Trophoblast cell (in vitro differentiated cells and primary cell): Measurements from ENCODE around the gene HUS1.
"Not testable (repeated sequence)": the region's sequence is repeated elsewhere in the genome, so short reads cannot be mapped to it uniquely, and the experiment has no call there.

Experiments
- DNase-seq, 2 donors: peaks; one replicate each; pipeline ENCODE4 v3.0.0-alpha.2; 2016
- H2AFZ ChIP-seq: 2 replicates; pipeline ENCODE4 v1.6.1; 2013; ENCODE audit warnings: low read length, moderate library complexity, mild to moderate bottlenecking; ENCODE audit not compliant: insufficient read depth, poor library complexity
- H2AK5ac ChIP-seq: 2 replicates; pipeline ENCODE4 v1.6.1; 2013; ENCODE audit warnings: mild to moderate bottlenecking, low read length
- H2BK120ac ChIP-seq: 2 replicates; pipeline ENCODE4 v1.6.1; 2013; ENCODE audit warnings: low read length, mild to moderate bottlenecking, moderate library complexity; ENCODE audit not compliant: insufficient read depth, poor library complexity
- H2BK12ac ChIP-seq: 2 replicates; pipeline ENCODE4 v1.6.1; 2013; ENCODE audit warnings: mild to moderate bottlenecking, low read length, moderate library complexity
- H2BK5ac ChIP-seq: 2 replicates; pipeline ENCODE4 v1.6.1; 2013; ENCODE audit warnings: low read length, low read depth, moderate library complexity, mild to moderate bottlenecking; ENCODE audit not compliant: poor library complexity
- H3K14ac ChIP-seq: 2 replicates; pipeline ENCODE4 v1.6.1; 2013; ENCODE audit warnings: mild to moderate bottlenecking, low read length
- H3K18ac ChIP-seq: 2 replicates; pipeline ENCODE4 v1.6.1; 2013; ENCODE audit warnings: mild to moderate bottlenecking, low read length
- H3K23ac ChIP-seq: 2 replicates; pipeline ENCODE4 v1.6.1; 2013; ENCODE audit warnings: low read length
- H3K27ac ChIP-seq: 2 replicates; pipeline ENCODE4 v1.5.1; 2013; ENCODE audit warnings: low read depth, mild to moderate bottlenecking, inconsistent platforms, low read length, moderate library complexity
- H3K27me3 ChIP-seq: 2 replicates; pipeline ENCODE4 v1.6.1; 2013; ENCODE audit warnings: inconsistent platforms, mild to moderate bottlenecking, low read length, moderate library complexity; ENCODE audit not compliant: insufficient read depth
- H3K36me3 ChIP-seq, 2 experiments: 1 replicate in 1 of 2; 2 replicates in 1 of 2; pipeline ENCODE4 v1.6.1; 2013; ENCODE audit warnings: low read length in 2 of 2, mild to moderate bottlenecking in 2 of 2, moderate library complexity in 1 of 2; ENCODE audit not compliant: insufficient read depth in 2 of 2, control insufficient read depth in 1 of 2
- H3K4ac ChIP-seq: 2 replicates; pipeline ENCODE4 v1.6.1; 2013; ENCODE audit warnings: low read depth, mild to moderate bottlenecking, low read length, moderate library complexity
- H3K4me1 ChIP-seq, 2 experiments: 1 replicate in 1 of 2; 2 replicates in 1 of 2; pipeline ENCODE4 v1.6.1; 2013; ENCODE audit warnings: low read length in 2 of 2, mild to moderate bottlenecking in 2 of 2, moderate library complexity in 1 of 2; ENCODE audit not compliant: insufficient read depth in 2 of 2, control insufficient read depth in 1 of 2
- H3K4me2 ChIP-seq: 2 replicates; pipeline ENCODE4 v1.6.1; 2013; ENCODE audit warnings: inconsistent platforms, mild to moderate bottlenecking, low read length, moderate library complexity
- H3K4me3 ChIP-seq: 2 replicates; pipeline ENCODE4 v1.5.1; 2013; ENCODE audit warnings: mild to moderate bottlenecking, low read depth, low read length, inconsistent platforms
- H3K79me1 ChIP-seq: one replicate; pipeline ENCODE4 v1.6.1; 2013; ENCODE audit warnings: low read length
- H3K79me2 ChIP-seq: 2 replicates; pipeline ENCODE4 v1.6.1; 2013; ENCODE audit warnings: low read length, mild to moderate bottlenecking; ENCODE audit not compliant: control insufficient read depth, insufficient read depth, poor library complexity
- H3K9ac ChIP-seq: 2 replicates; pipeline ENCODE4 v1.6.1; 2013; ENCODE audit warnings: mild to moderate bottlenecking, low read length
- H3K9me3 ChIP-seq: 2 replicates; pipeline ENCODE4 v1.6.1; 2013; ENCODE audit warnings: low read depth, mild to moderate bottlenecking, control low read depth, inconsistent platforms, low read length; ENCODE audit not compliant: insufficient read depth
- H4K12ac ChIP-seq: 2 replicates; pipeline ENCODE4 v1.6.1; 2013; ENCODE audit warnings: low read depth, mild to moderate bottlenecking, low read length, moderate library complexity
- H4K8ac ChIP-seq: 2 replicates; pipeline ENCODE4 v1.6.1; 2013; ENCODE audit warnings: low read depth, mild to moderate bottlenecking, low read length, moderate library complexity
- H4K91ac ChIP-seq: one replicate; pipeline ENCODE4 v1.6.1; 2013; ENCODE audit warnings: low read depth, mild to moderate bottlenecking, low read length, moderate library complexity
- WGBS: extraction: QIAGEN DNeasy Blood & Tissue Kit; methylation state at CpG from one replicate; pipeline ENCODE4 v1.1.7; 2013; ENCODE audit warnings: missing lambda C conversion rate; ENCODE audit not compliant: insufficient read length, insufficient coverage; ENCODE audit errors: extremely low coverage; 5-methylcytosine and 5-hydroxymethylcytosine counted together

HUS1 gene

GRCh38 chr7:47982610-47983009 is 3.2 kb upstream of the HUS1 start:
- Histone ChIP-seq H2BK120ac (no peak overlapping the region), H4K12ac (no peak overlapping the region), H3K36me3 (peaks cover 0 to 7% of the 10 kb centered on the region in 2 experiments), H3K79me2 (peaks cover 2% of the 10 kb centered on the region), H2AFZ (no peak overlapping the region), H3K79me1 (peaks cover 2% of the 10 kb centered on the region), H2BK5ac (no peak overlapping the region), H3K9ac (no peak overlapping the region), H3K4me3 (no peak overlapping the region), H4K8ac (no peak overlapping the region), H3K23ac (no peak overlapping the region), H3K18ac (no peak overlapping the region), H3K4me1 (peaks cover 0 to 3% of the 10 kb centered on the region in 2 experiments), H3K27ac (no peak overlapping the region), H3K27me3 (no peaks in the 10 kb centered on the region), H4K91ac (no peak overlapping the region), H3K4me2 (no peak overlapping the region), H2BK12ac (no peak overlapping the region), H2AK5ac (no peak overlapping the region), H3K4ac (no peak overlapping the region), H3K14ac (no peak overlapping the region), H3K9me3 (no peaks in the 10 kb centered on the region)
- DNase-seq: peak; percentile 7 to 48
- WGBS: no CpG with 5 or more reads among the region's 2 CpGs

DNA sequence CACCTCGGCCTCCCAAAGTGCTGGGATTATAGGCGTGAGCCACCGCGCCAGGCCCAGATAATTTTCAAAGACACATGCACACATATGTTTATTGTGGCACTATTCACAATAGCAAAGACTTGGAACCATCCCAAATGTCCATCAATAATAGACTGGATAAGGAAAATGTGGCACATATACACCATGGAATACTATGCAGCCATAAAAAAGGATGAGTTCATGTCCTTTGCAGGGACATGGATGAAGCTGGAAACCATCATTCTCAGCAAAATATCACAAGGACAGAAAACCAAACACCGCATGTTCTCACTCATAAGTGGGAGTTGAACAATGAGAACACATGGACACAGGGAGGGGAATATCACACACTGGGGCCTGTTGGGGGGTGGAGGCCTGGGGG is 1.2 kb upstream of the HUS1 start:
- H2BK120ac ChIP-seq, H3K4ac ChIP-seq, H3K27ac ChIP-seq, DNase-seq, H3K79me2 ChIP-seq, H2AK5ac ChIP-seq, H3K23ac ChIP-seq, H3K14ac ChIP-seq, H3K4me2 ChIP-seq, H3K18ac ChIP-seq, H2AFZ ChIP-seq, H3K27me3 ChIP-seq, H3K9me3 ChIP-seq, H2BK5ac ChIP-seq, H2BK12ac ChIP-seq, H4K8ac ChIP-seq, H3K4me1 ChIP-seq, H3K4me3 ChIP-seq, H4K91ac ChIP-seq, H3K79me1 ChIP-seq, H3K9ac ChIP-seq, H4K12ac ChIP-seq: not testable (repeated sequence)
- H3K36me3 ChIP-seq: peaks cover 7 to 21% of the 10 kb centered on the region in 2 experiments
- no CpG with 5 or more reads among the region's 5 CpGs for WGBS

DNA sequence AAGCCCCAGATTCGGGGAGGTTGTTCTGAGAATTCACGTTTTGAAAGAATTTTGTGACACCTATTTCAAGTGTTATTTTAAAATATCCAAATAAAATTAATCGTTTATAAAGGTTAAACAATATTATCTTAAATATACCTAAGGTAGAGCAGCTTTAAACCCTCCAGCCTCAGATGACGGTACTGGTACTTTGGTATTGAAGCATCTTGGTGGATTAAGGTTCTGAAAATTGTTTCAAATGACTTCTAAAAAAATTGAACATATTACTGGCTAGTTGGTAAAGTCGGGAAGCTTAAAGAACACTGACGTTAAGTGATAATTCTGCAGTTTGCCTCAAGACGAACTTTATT is 392 bp upstream of the HUS1 start:
- H3K9me3 ChIP-seq: no peaks in the 10 kb centered on the region
- H4K12ac ChIP-seq: no peak overlapping the region
- no peak overlapping the region for H2AFZ ChIP-seq
- H3K27ac ChIP-seq: no peak overlapping the region
- H3K14ac ChIP-seq: no peak overlapping the region
- H2BK5ac ChIP-seq: no peak overlapping the region
- H3K18ac ChIP-seq: no peak overlapping the region
- no peak overlapping the region for H3K9ac ChIP-seq
- H2BK12ac ChIP-seq: no peak overlapping the region
- no peak overlapping the region for H3K4ac ChIP-seq
- no peak for DNase-seq
- peak overlapping the region; percentile 68 for H4K8ac ChIP-seq
- H3K4me1 ChIP-seq: peaks cover 0 to 3% of the 10 kb centered on the region in 2 experiments
- peak overlapping the region; percentile 79 for H3K4me2 ChIP-seq
- no peak overlapping the region for H3K4me3 ChIP-seq
- peaks cover 2% of the 10 kb centered on the region for H3K79me2 ChIP-seq
- H3K27me3 ChIP-seq: no peaks in the 10 kb centered on the region
- no CpG with 5 or more reads among the region's 7 CpGs for WGBS
- peaks cover 11 to 26% of the 10 kb centered on the region in 2 experiments for H3K36me3 ChIP-seq
- no peak overlapping the region for H4K91ac ChIP-seq
- H3K79me1 ChIP-seq: peaks cover 2% of the 10 kb centered on the region
- H2AK5ac ChIP-seq: no peak overlapping the region
- no peak overlapping the region for H2BK120ac ChIP-seq
- H3K23ac ChIP-seq: no peak overlapping the region

DNA sequence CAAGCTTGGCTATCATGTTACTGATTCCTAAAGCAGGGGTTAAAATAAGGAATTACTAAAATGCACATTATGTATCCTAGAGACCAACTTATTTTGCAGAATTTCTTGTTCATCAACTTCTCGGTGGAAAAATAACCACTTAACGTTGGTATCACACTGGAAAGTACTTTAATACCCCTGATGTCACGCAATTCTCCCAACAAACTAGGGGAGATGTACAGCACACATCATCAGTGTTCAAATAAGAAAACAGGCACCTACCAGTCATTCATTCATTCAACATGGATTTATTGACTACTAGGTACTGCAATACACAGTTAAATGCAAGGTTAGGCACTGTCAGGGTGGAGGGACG is 648 bp downstream of the HUS1 start:
- Histone ChIP-seq H3K79me2 (peaks cover 2% of the 10 kb centered on the region), H4K91ac (no peak overlapping the region), H2BK5ac (no peak overlapping the region), H3K4me2 (peak overlapping the region; percentile 79), H2BK12ac (no peak overlapping the region), H2AFZ (peak overlapping the region; percentile 43), H2BK120ac (no peak overlapping the region), H3K23ac (no peak overlapping the region), H3K4me1 (peaks cover 0 to 3% of the 10 kb centered on the region in 2 experiments), H3K79me1 (peaks cover 2% of the 10 kb centered on the region), H4K8ac (no peak overlapping the region), H3K14ac (no peak overlapping the region), H3K4ac (no peak overlapping the region), H3K18ac (no peak overlapping the region), H4K12ac (no peak overlapping the region), H3K9ac (peak overlapping the region; percentile 18), H2AK5ac (no peak overlapping the region), H3K27me3 (no peaks in the 10 kb centered on the region), H3K9me3 (no peaks in the 10 kb centered on the region), H3K4me3 (peak overlapping the region; percentile 81), H3K27ac (no peak overlapping the region), H3K36me3 (peaks cover 18 to 36% of the 10 kb centered on the region in 2 experiments)
- no peak for DNase-seq
- WGBS: no CpG with 5 or more reads among the region's 4 CpGs
